H9 (cell line): ENCODE data around the gene SKP2. TPM values are rescaled to one million over a fixed set of nuclear protein-coding genes. Genes with fewer than 3 reads are reported as not detected.

Experiments
- DNase-seq: peaks from one replicate; pipeline ENCODE4 v3.0.0-alpha.2; 2017
- H2AFZ ChIP-seq: one replicate; pipeline ENCODE4 v1.6.1; 2013; ENCODE audit warnings: mild to moderate bottlenecking, low read length, control low read depth, moderate library complexity
- H2AK5ac ChIP-seq: 2 replicates; pipeline ENCODE4 v1.6.1; 2013; ENCODE audit warnings: low read length, control low read depth, mixed read lengths; ENCODE audit not compliant: insufficient read length
- H2BK120ac ChIP-seq: one replicate; pipeline ENCODE4 v1.6.1; 2013; ENCODE audit warnings: low read depth, mild to moderate bottlenecking, low read length, control low read depth, inconsistent platforms; ENCODE audit not compliant: poor library complexity, severe bottlenecking
- H2BK12ac ChIP-seq: 2 replicates; pipeline ENCODE4 v1.6.1; 2013; ENCODE audit warnings: low read length, control low read depth, mixed read lengths, low read depth; ENCODE audit not compliant: insufficient read length
- H2BK15ac ChIP-seq: 2 replicates; pipeline ENCODE4 v1.6.1; 2013; ENCODE audit warnings: low read depth, low read length, control low read depth
- H2BK20ac ChIP-seq: one replicate; pipeline ENCODE4 v1.6.1; 2013; ENCODE audit warnings: low read depth, mild to moderate bottlenecking, low read length, control low read depth, inconsistent platforms; ENCODE audit not compliant: poor library complexity, severe bottlenecking
- H2BK5ac ChIP-seq: 2 replicates; pipeline ENCODE4 v1.6.1; 2013; ENCODE audit warnings: low read length, control low read depth, mixed read lengths; ENCODE audit not compliant: insufficient read length
- H3K14ac ChIP-seq: 2 replicates; pipeline ENCODE4 v1.6.1; 2013; ENCODE audit warnings: low read length, control low read depth; ENCODE audit not compliant: insufficient read depth
- H3K18ac ChIP-seq: 2 replicates; pipeline ENCODE4 v1.6.1; 2013; ENCODE audit warnings: low read depth, mild to moderate bottlenecking, mixed read lengths, low read length, control low read depth; ENCODE audit not compliant: insufficient read length
- H3K23ac ChIP-seq: 2 replicates; pipeline ENCODE4 v1.6.1; 2013; ENCODE audit warnings: low read length, control low read depth, mixed read lengths, low read depth; ENCODE audit not compliant: insufficient read length
- H3K23me2 ChIP-seq: 2 replicates; pipeline ENCODE4 v1.6.1; 2013; ENCODE audit warnings: low read depth, mild to moderate bottlenecking, mixed read lengths, low read length, control low read depth; ENCODE audit not compliant: insufficient read length, poor library complexity, severe bottlenecking
- H3K27ac ChIP-seq: 2 replicates; pipeline ENCODE4 v1.5.1; 2013; ENCODE audit warnings: low read length, control low read depth, mixed read lengths, low read depth; ENCODE audit not compliant: insufficient read length
- H3K27me3 ChIP-seq: 2 replicates; pipeline ENCODE4 v1.6.1; 2013; ENCODE audit warnings: low read length, control low read depth, inconsistent platforms; ENCODE audit not compliant: insufficient read depth
- H3K4ac ChIP-seq: 2 replicates; pipeline ENCODE4 v1.6.1; 2013; ENCODE audit warnings: low read depth, mild to moderate bottlenecking, control low read depth, inconsistent platforms, low read length, moderate library complexity
- H3K4me1 ChIP-seq: 2 replicates; pipeline ENCODE4 v1.6.1; 2013; ENCODE audit warnings: low read length, control low read depth, inconsistent platforms; ENCODE audit not compliant: insufficient read depth
- H3K4me2 ChIP-seq: 2 replicates; pipeline ENCODE4 v1.6.1; 2013; ENCODE audit warnings: low read length, control low read depth, mixed read lengths; ENCODE audit not compliant: insufficient read length, insufficient read depth
- H3K56ac ChIP-seq: 2 replicates; pipeline ENCODE4 v1.6.1; 2013; ENCODE audit warnings: low read depth, mild to moderate bottlenecking, mixed read lengths, low read length, control low read depth; ENCODE audit not compliant: insufficient read length
- H3K79me1 ChIP-seq: 2 replicates; pipeline ENCODE4 v1.6.1; 2013; ENCODE audit warnings: low read depth, mild to moderate bottlenecking, moderate library complexity, low read length, control low read depth, inconsistent platforms; ENCODE audit not compliant: insufficient read depth, poor library complexity, severe bottlenecking
- H3K79me2 ChIP-seq: 2 replicates; pipeline ENCODE4 v1.6.1; 2013; ENCODE audit warnings: low read length, control low read depth, inconsistent platforms; ENCODE audit not compliant: insufficient read depth
- H3K9ac ChIP-seq: 2 replicates; pipeline ENCODE4 v1.6.1; 2013; ENCODE audit warnings: low read length, control low read depth, mixed read lengths; ENCODE audit not compliant: insufficient read length; ENCODE audit errors: extremely low read depth
- H3K9me3 ChIP-seq: one replicate; pipeline ENCODE4 v1.6.1; 2013; ENCODE audit warnings: low read depth, low read length, inconsistent platforms; ENCODE audit not compliant: control insufficient read depth
- H3T11ph ChIP-seq: one replicate; pipeline ENCODE4 v1.6.1; 2013; ENCODE audit warnings: mild to moderate bottlenecking, low read length, control low read depth, inconsistent platforms
- H4K20me1 ChIP-seq: one replicate; pipeline ENCODE4 v1.6.1; 2013; ENCODE audit not compliant: control insufficient read depth, insufficient read length, insufficient read depth
- H4K5ac ChIP-seq: 2 replicates; pipeline ENCODE4 v1.6.1; 2013; ENCODE audit warnings: low read depth, mild to moderate bottlenecking, mixed read lengths, low read length, control low read depth; ENCODE audit not compliant: insufficient read length
- H4K8ac ChIP-seq: replicated peaks from 2 replicates; pipeline ENCODE4 v1.6.1; 2013; ENCODE audit warnings: low read length, control low read depth, mixed read lengths, low read depth; ENCODE audit not compliant: insufficient read length
- H4K91ac ChIP-seq: 2 replicates; pipeline ENCODE4 v1.6.1; 2013; ENCODE audit warnings: low read depth, mild to moderate bottlenecking, moderate library complexity, mixed read lengths, low read length, control low read depth; ENCODE audit not compliant: insufficient read length
- H3K27ac Mint-ChIP-seq, 3 experiments: 2 replicates in 2 of 3; 3 replicates in 1 of 3; pipeline ENCODE4 v1.8.0; 2020 to 2021; ENCODE audit warnings: mixed read lengths in 3 of 3, mild to moderate bottlenecking in 1 of 3, moderate library complexity in 1 of 3
- H3K27me3 Mint-ChIP-seq: 2 replicates; pipeline ENCODE4 v1.8.0; 2021; ENCODE audit warnings: low read depth, mild to moderate bottlenecking, moderate library complexity, mixed read lengths
- H3K36me3 Mint-ChIP-seq, 3 experiments: 2 replicates in 2 of 3; 3 replicates in 1 of 3; pipeline ENCODE4 v1.8.0; 2020 to 2021; ENCODE audit warnings: low read depth in 3 of 3, mixed read lengths in 3 of 3; ENCODE audit not compliant: insufficient read depth in 1 of 3
- H3K4me1 Mint-ChIP-seq, 2 experiments: 2 replicates each; pipeline ENCODE4 v1.8.0; 2020; ENCODE audit warnings: mixed read lengths in 2 of 2
- H3K4me3 Mint-ChIP-seq, 2 experiments: 2 replicates in 1 of 2; 3 replicates in 1 of 2; pipeline ENCODE4 v1.8.0; 2020 to 2021; ENCODE audit warnings: mild to moderate bottlenecking in 2 of 2, mixed read lengths in 2 of 2, moderate library complexity in 1 of 2
- H3K9me3 Mint-ChIP-seq, 2 experiments: 2 replicates in 1 of 2; 3 replicates in 1 of 2; pipeline ENCODE4 v1.8.0; 2020; ENCODE audit warnings: mild to moderate bottlenecking in 2 of 2, mixed read lengths in 2 of 2, moderate library complexity in 1 of 2
- WGBS: extraction: QIAGEN DNeasy Blood & Tissue Kit; methylation state at CpG from one replicate; pipeline ENCODE4 v1.1.7; 2013; ENCODE audit warnings: missing lambda C conversion rate, low lambda C conversion rate, mixed read lengths; ENCODE audit not compliant: insufficient read length; ENCODE audit errors: extremely low coverage; 5-methylcytosine and 5-hydroxymethylcytosine counted together
- total RNA-seq: library from RNA; stranded (reverse); gene quantifications from 2 replicates; pipeline ENCODE4 v1.2.1, GENCODE V29; 2021
- TF ChIP-seq, protein P1 (sequence below): fragments of 200-600 bp; sonication (generic); conservative IDR thresholded peaks from 3 replicates; pipeline ENCODE4 v1.8.0; 2021; ENCODE audit warnings: antibody characterized with exemption, mild to moderate bottlenecking

The SKP2 gene
- total RNA-seq, 1 experiment from 2014 or later: 103 TPM

DNA sequence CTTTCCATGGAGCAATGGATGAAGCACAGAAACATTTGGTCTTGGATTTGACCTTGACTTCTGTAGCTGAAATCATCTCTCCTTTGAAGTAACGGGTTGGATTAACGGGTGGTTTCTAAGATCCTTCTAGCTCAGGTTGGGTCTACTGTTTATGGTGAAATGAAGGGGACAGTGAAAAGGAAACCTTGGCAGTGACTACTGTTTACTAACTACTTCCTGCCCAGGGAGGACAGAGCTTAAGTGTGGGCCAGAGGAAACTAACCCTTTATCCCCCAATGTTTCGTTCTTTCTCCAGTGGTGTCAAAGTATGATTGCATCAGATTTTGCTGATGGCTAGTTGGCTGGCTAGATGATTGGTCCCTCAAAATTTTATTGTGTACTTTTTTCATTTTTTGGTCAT, 22.2 kb downstream of the SKP2 start:
- no CpG with 5 or more reads among the region's 3 CpGs for WGBS
- DNase-seq: no peak
- Histone ChIP-seq H3K27ac (no peak overlapping the region), H3K14ac (no peak overlapping the region), H2BK20ac (no peak overlapping the region), H2BK15ac (no peak overlapping the region), H3K23ac (no peak overlapping the region), H3K9ac (no peak overlapping the region), H2AK5ac (no peak overlapping the region), H4K91ac (no peak overlapping the region), H3K4me2 (no peak overlapping the region), H3T11ph (no peak overlapping the region), H3K18ac (no peak overlapping the region), H3K23me2 (no peaks in the 10 kb centered on the region), H3K56ac (no peak overlapping the region), H3K79me2 (no peaks in the 10 kb centered on the region), H2BK5ac (no peak overlapping the region), H2BK12ac (no peak overlapping the region), H3K79me1 (no peaks in the 10 kb centered on the region), H3K9me3 (no peaks in the 10 kb centered on the region), H3K4me1 (no peaks in the 10 kb centered on the region), H4K5ac (no peak overlapping the region), H3K27me3 (no peaks in the 10 kb centered on the region), H2BK120ac (no peak overlapping the region), H4K20me1 (no peaks in the 10 kb centered on the region), H4K8ac (no peak overlapping the region), H2AFZ (no peak overlapping the region), H3K4ac (no peak overlapping the region)
- no peak overlapping the region for H3K4me3 Mint-ChIP-seq
- TF ChIP-seq, protein P1, sequence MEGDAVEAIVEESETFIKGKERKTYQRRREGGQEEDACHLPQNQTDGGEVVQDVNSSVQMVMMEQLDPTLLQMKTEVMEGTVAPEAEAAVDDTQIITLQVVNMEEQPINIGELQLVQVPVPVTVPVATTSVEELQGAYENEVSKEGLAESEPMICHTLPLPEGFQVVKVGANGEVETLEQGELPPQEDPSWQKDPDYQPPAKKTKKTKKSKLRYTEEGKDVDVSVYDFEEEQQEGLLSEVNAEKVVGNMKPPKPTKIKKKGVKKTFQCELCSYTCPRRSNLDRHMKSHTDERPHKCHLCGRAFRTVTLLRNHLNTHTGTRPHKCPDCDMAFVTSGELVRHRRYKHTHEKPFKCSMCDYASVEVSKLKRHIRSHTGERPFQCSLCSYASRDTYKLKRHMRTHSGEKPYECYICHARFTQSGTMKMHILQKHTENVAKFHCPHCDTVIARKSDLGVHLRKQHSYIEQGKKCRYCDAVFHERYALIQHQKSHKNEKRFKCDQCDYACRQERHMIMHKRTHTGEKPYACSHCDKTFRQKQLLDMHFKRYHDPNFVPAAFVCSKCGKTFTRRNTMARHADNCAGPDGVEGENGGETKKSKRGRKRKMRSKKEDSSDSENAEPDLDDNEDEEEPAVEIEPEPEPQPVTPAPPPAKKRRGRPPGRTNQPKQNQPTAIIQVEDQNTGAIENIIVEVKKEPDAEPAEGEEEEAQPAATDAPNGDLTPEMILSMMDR: no peak
- peaks cover 17 to 90% (median 78%) of the 10 kb centered on the region in 3 experiments; a peak in 6 of 7 replicates for H3K36me3 Mint-ChIP-seq
- H3K4me1 Mint-ChIP-seq: no peaks in the 10 kb centered on the region
- no peaks in the 10 kb centered on the region for H3K9me3 Mint-ChIP-seq
- no peaks in the 10 kb centered on the region for H3K27me3 Mint-ChIP-seq
- H3K27ac Mint-ChIP-seq: peak overlapping the region in 2 of 3 experiments; percentile 2 to 22; a peak in 3 of 7 replicates
